SW480 (cell line): ENCODE results near the gene HDHD5.
A peak's percentile ranks its signal among the peaks of the same experiment; 100 is the strongest.
"Not testable (repeated sequence)": the region's sequence is repeated elsewhere in the genome, so short reads cannot be mapped to it uniquely, and the experiment has no call there.

Source experiments
- DNase-seq: peaks from one replicate; pipeline ENCODE4 v3.0.0-alpha.2; 2016; ENCODE audit warnings: low spot score

HDHD5 gene

GRCh38 chr22:17155941-17156340, 3.1 kb downstream of the HDHD5 start:
- no peak for DNase-seq

- no peak for DNase-seq
Observed at GRCh38 chr22:17152971-17153370, 6.1 kb downstream of the HDHD5 start.

GRCh38 chr22:17152340-17152739, 6.7 kb downstream of the HDHD5 start:
- DNase-seq: no peak

- DNase-seq: no peak
Observed at GRCh38 chr22:17149076-17149815, 9.8 kb downstream of the HDHD5 start.

GRCh38 chr22:17147458-17147857, 11.6 kb downstream of the HDHD5 start:
- DNase-seq: not testable (repeated sequence)

- DNase-seq: no peak
Observed at GRCh38 chr22:17145021-17145680, 13.9 kb downstream of the HDHD5 start.

- DNase-seq: no peak
Observed at GRCh38 chr22:17143826-17144225, 15.3 kb downstream of the HDHD5 start.

GRCh38 chr22:17143101-17143500, 16.0 kb downstream of the HDHD5 start:
- DNase-seq: no peak

GRCh38 chr22:17140826-17141766, 18.0 kb downstream of the HDHD5 start:
- no peak for DNase-seq

GRCh38 chr22:17140022-17140421, 19.1 kb downstream of the HDHD5 start:
- no peak for DNase-seq

- DNase-seq: no peak
Observed at GRCh38 chr22:17138513-17138912, 20.6 kb downstream of the HDHD5 start.

- no peak for DNase-seq
Observed at GRCh38 chr22:17137861-17138425, 21.1 kb downstream of the HDHD5 start.

- no peak for DNase-seq
Observed at GRCh38 chr22:17137170-17137569, 21.9 kb downstream of the HDHD5 start.

GRCh38 chr22:17135153-17135760, 23.8 kb downstream of the HDHD5 start:
- DNase-seq: no peak

GRCh38 chr22:17133137-17133536, 25.9 kb downstream of the HDHD5 start:
- no peak for DNase-seq

GRCh38 chr22:17132112-17132511, 27.0 kb downstream of the HDHD5 start:
- no peak for DNase-seq

GRCh38 chr22:17131686-17132085, 27.4 kb downstream of the HDHD5 start:
- no peak for DNase-seq

- no peak for DNase-seq
Observed at GRCh38 chr22:17130199-17130598, 28.9 kb downstream of the HDHD5 start.

GRCh38 chr22:17121233-17122195, 37.6 kb downstream of the HDHD5 start, which contains the start of gene TMEM121B:
TSS of gene TMEM121B (minus strand) at chr22:17121360. CDS start at chr22:17121127, 233 bp downstream.
- peak; percentile 60 for DNase-seq

- DNase-seq: peak; percentile 26
Observed at GRCh38 chr22:17120711-17121232, 38.3 kb downstream of the HDHD5 start.
